HG03460 (cell line): Measurements from ENCODE around the gene CUL1.
"Not testable (repeated sequence)": the region's sequence is repeated elsewhere in the genome, so short reads cannot be mapped to it uniquely, and the experiment has no call there.

Experiments used
- ATAC-seq: cut with Tn5 transposase; IDR thresholded peaks from one replicate; pipeline ENCODE4 v1.9.1; 2021; ENCODE audit not compliant: unreplicated experiment

Gene CUL1

DNA sequence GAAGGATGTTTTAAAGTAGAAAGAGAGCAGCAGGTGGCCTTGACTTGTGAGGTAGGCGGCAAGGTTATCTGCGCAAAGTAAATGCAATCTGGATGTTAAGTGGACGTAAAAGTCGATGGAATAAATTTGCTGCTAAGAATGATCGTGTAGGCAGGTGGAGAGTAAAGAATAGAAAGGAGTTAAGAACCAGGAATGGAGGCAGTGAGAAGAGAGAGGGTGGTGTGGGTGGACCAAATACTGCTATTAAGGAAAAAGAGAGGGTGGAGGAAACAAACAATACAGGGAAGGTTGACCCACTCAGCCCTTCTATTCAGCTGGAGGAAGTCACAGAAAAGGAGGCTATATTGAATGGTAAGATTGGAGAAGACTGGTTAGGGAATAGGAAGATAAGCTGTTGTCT lies 1.9 kb upstream of the CUL1 start:
- ATAC-seq = no peak

DNA sequence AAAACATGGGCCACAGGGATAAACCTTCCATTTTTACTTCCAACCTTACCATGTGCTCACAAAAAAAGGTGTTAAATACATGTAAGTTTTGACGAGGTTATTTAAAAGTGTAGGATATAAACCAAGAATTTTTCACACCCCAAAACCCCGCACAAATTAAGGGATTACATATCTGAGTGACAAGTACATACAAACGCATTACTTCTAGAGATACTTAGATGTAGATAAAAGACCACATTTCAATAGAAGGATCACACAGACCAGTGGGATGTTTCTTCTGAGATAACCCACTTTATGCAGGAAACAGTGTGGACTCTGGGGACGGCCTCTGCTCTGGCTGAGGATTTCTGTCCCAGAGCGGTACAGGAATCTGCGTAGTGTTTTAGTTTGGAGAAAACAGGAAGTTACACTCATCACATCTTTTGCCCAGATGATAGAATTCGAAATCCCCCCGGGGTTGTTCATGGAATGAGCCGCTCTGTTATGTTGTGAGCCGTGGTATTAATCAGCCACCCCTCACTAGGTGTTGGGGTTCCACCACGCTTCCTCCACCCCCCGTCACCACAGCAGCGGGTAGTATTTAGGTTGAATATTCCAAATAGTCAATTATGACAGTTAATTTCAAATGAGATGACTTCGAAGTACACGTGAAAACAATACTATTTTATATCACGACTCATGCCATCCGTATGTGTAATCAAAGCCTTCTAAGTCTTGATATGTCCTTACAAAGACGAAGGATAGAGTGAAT lies 1.3 kb upstream of the CUL1 start:
- ATAC-seq = no peak

- peak; percentile 4 for ATAC-seq
Measured at GRCh38 chr7:148698007-148698396, 701 bp upstream of the CUL1 start.

- peak; percentile 34 for ATAC-seq
Measured at GRCh38 chr7:148699024-148699781, 500 bp downstream of the CUL1 start.

GRCh38 chr7:148699782-148700629 lies 1.3 kb downstream of the CUL1 start:
- peak; percentile 26 for ATAC-seq

- ATAC-seq = no peak
Measured at GRCh38 chr7:148700661-148701064, 2.0 kb downstream of the CUL1 start.

DNA sequence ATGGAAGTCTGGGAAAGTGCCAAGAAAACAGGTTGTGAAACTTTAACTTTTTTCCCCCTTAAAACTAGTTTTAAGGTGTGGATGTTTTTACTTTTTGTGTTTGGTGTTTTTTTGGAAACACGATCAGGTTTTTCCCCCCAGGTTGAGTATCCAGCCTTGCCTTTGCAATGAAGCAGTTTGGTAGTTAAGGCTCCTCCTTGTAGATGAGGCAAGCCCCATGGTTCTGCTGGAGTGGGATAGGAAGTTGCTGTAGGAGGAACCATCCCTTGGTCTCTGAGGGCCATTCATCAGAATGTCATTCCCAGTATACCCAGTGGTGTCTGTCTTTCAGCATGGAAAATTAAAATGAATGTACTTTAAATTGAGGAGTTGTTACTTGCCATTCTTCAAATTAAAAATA lies 2.7 kb downstream of the CUL1 start:
- ATAC-seq = no peak

GRCh38 chr7:148702876-148703670 lies 4.4 kb downstream of the CUL1 start:
- no peak for ATAC-seq

GRCh38 chr7:148703671-148703962 lies 4.9 kb downstream of the CUL1 start:
- ATAC-seq = not testable (repeated sequence)

- no peak for ATAC-seq
Measured at GRCh38 chr7:148704189-148704588, 5.5 kb downstream of the CUL1 start.

- no peak for ATAC-seq
Measured at GRCh38 chr7:148704970-148705369, 6.3 kb downstream of the CUL1 start.

DNA sequence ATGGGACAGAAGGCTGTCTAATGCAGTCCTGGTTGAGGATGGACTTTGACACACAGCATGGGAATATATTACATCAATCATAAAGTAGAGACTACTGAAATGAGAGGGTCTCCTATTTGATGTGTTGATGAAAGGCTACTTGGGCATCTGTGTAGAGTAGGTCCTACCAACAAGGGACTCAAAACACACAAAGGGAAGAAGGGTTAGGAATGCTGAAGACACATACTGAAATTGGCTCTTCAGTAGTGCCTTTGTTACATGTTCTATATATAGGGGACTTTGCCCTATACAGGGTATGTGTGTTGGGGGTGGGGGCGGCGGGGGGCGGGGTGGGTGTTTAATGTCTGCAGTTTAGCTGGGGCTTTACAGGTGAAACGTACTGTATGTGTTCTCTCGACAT lies 7.7 kb downstream of the CUL1 start:
- no peak for ATAC-seq

DNA sequence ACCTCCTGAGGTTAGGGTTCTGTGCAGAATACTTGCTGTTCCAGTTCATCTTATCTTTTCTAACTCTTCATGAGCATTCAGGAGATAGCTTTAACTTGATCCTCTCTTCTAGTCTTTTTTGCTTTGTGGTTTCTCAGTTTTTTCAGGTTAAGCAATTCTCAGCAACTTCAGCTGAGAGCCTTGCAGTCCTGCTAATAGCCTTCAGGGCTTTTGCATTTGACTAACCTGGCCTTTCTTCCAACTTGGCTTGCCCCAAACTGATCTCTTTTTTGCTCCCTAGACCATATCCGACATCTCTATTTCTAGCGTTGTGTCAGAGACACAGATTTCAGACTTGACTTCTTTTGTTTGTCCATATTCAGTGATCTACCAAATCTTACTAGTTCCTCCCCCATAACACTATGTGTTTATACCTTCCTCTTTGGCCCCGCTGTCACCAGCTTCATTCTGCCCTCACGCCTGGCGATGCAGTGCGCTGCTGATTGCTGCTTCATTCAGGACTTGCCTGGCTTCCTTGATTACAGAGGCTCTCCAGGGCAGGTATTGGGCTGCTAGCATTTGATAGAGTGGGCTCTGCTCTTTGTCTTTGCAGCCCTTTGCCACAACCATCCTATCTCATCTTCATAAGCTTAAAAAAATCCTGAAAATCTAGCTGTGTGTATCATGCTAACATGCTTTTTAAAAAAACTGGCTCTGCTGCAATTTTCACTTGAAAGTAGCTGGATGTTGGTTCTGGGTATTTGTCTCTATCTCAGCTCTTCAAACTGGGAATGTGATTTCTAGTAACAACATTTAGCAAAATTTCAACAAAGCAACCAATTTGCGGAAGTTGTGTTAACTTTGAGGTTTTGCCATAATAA lies 9.6 kb downstream of the CUL1 start:
- no peak for ATAC-seq

DNA sequence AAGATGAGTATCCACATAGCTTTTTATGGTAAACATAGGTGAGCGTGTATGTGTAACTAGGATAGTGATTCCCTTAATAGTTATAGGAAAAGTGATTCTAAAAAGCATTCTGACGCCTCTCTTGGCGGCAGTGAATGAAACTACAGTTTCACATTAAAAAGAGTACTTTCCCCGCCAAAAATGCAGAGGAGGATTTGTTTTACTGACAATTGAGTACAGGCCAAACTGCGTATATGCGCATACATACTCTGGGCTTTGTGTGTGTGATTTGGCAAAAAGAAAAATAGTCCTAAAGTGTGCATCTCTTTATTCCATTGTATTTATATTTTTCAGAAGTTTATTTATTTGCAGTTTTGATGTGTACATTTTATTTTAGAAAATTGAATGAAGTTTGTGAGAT lies 10.3 kb downstream of the CUL1 start:
- no peak for ATAC-seq

DNA sequence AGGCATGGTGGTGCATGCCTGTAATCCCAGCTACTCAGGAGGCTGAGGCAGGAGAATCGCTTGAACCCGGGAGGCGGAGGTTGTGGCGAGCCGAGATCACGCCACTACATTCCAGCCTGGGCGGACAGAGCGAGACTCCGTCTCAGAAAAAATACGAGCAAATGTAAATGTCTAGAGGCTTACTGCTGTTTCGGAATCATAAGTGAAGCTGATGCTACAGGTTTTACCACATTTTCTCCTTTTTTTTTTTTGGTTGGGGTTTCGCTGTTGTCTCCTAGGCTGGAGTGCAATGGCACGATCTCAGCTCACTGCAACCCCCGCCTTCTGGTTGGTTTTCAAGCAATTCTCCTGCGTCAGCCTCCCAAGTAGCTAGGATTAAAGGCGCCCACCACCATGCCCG lies 11.7 kb downstream of the CUL1 start:
- not testable (repeated sequence) for ATAC-seq

GRCh38 chr7:148711191-148712102 lies 12.7 kb downstream of the CUL1 start:
- ATAC-seq = peak; percentile 35

DNA sequence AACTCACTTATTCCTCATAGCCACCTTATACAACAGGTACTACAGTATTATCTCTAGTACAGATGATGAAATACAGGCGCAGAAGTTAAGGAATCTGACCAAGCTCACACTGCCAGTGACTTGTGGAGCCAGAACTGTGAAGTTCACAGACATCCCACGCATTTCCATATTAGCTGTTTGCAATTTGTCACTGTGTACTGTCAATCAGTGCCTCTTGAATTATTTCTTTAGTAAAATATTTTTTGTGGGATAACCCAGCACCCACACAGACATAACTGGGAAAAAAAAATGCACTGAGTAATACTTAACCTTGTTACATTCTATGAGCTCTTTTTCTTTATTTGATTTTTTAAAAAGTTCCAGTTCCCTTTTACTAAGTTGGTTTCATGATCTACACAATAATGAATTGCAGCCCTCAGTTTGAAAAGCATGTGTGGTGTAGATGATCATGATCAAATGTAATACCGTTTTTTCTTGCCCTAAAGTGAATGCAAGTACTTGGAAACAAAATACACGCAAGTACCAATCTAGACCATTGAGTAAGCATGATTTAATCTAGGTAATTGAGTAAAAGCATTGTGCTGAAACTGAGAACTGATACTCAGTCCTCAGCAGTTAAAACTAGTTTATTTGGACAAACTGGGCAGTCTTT lies 14.1 kb downstream of the CUL1 start:
- ATAC-seq = peak; percentile 54

DNA sequence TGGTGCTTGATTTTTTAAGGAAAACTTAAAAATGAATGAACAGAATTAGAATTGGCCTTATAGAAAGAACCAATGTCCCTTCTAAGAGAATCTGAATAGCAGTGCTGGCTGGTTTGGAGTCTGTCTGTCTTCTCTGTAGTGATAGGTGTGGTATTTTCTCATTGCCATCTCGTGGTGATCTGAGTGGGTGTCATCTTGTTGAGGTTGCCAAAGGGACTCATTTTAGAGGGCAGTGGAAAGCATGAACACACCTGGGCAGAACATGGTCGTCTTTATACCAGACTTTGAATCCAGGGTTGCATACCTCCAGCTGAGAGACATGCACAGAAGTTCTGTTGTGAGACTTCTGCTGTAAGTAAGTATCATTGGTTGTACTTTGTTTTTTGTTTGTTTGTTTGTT lies 15.8 kb downstream of the CUL1 start:
- no peak for ATAC-seq

DNA sequence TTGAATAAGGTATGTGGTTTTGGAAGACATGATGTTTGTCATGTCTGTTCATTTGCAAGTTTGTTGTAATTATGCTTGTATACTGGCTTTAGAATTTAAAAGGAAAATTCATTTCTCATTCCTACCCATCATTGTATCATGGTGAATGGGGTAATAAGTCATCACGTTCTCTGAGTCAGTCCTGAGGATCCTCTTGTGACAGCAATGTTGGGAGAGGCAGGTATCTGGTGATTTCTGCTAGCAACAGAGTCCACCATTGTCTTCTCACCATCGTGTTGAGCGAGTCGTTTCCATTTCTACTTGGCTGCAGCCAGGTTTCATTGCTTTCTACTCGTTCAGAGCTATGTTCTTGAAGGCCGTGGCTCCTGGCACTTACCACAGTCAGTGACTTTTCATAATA lies 16.3 kb downstream of the CUL1 start:
- ATAC-seq = no peak
